HG02623 (cell line): ENCODE results near the gene MAP2.

Experiments used
- ATAC-seq: cut with Tn5 transposase; IDR thresholded peaks from one replicate; pipeline ENCODE4 v1.9.1; 2021; ENCODE audit warnings: moderate library complexity; ENCODE audit not compliant: unreplicated experiment

Gene MAP2

GRCh38 chr2:209526561-209526960, 102.7 kb downstream of the MAP2 start:
- peak; percentile 35 for ATAC-seq

GRCh38 chr2:209529579-209529978, 105.7 kb downstream of the MAP2 start:
- ATAC-seq = no peak

- ATAC-seq = no peak
Measured at GRCh38 chr2:209532321-209532720, 108.5 kb downstream of the MAP2 start.

- no peak for ATAC-seq
Measured at GRCh38 chr2:209533391-209533790, 109.5 kb downstream of the MAP2 start.

- peak; percentile 65 for ATAC-seq
Measured at GRCh38 chr2:209534228-209534627, 110.4 kb downstream of the MAP2 start.

GRCh38 chr2:209536363-209536762, 112.5 kb downstream of the MAP2 start:
- no peak for ATAC-seq

- no peak for ATAC-seq
Measured at GRCh38 chr2:209547726-209548125, 123.9 kb downstream of the MAP2 start.

GRCh38 chr2:209549589-209549988, 125.7 kb downstream of the MAP2 start:
- no peak for ATAC-seq

GRCh38 chr2:209553913-209554312, 130.1 kb downstream of the MAP2 start:
- no peak for ATAC-seq

- peak; percentile 75 for ATAC-seq
Measured at GRCh38 chr2:209556354-209556961, 132.6 kb downstream of the MAP2 start.

GRCh38 chr2:209560911-209561310, 137.1 kb downstream of the MAP2 start:
- no peak for ATAC-seq

GRCh38 chr2:209563453-209563852, 139.6 kb downstream of the MAP2 start:
- no peak for ATAC-seq

- no peak for ATAC-seq
Measured at GRCh38 chr2:209564816-209565215, 141.0 kb downstream of the MAP2 start.

- ATAC-seq = no peak
Measured at GRCh38 chr2:209565896-209566582, 142.2 kb downstream of the MAP2 start.

- no peak for ATAC-seq
Measured at GRCh38 chr2:209570194-209570593, 146.3 kb downstream of the MAP2 start.

GRCh38 chr2:209574515-209574914, 150.7 kb downstream of the MAP2 start:
- no peak for ATAC-seq

GRCh38 chr2:209577376-209578357, 153.8 kb downstream of the MAP2 start:
- ATAC-seq = no peak

- no peak for ATAC-seq
Measured at GRCh38 chr2:209578394-209579001, 154.7 kb downstream of the MAP2 start.

GRCh38 chr2:209579230-209579749, 155.4 kb downstream of the MAP2 start:
- ATAC-seq = no peak

GRCh38 chr2:209581040-209581439, 157.2 kb downstream of the MAP2 start:
- ATAC-seq = no peak

GRCh38 chr2:209582281-209582680, 158.4 kb downstream of the MAP2 start:
- no peak for ATAC-seq
